Lung (tissue), 12 donors: ENCODE data around the gene CNTN5. TPM values are rescaled to one million over a fixed set of nuclear protein-coding genes. Genes with fewer than 3 reads are reported as not detected.

Source experiments
- ATAC-seq: fragments of 200-7000 bp; cut with Tn5 transposase; one replicate; pipeline ENCODE4 v1.9.1; 2020; ENCODE audit warnings: moderate number of reproducible peaks; ENCODE audit not compliant: insufficient read depth, low FRiP score
- DNase-seq, 3 donors: peaks; one replicate each; pipeline ENCODE4 v3.0.0-alpha.2; 2013 to 2017
- H3K27ac ChIP-seq, 2 donors: one replicate each; pipeline ENCODE4 v1.5.1; 2013; ENCODE audit warnings: mild to moderate bottlenecking in 2 of 2, moderate library complexity in 2 of 2, control low read depth in 1 of 2, inconsistent platforms in 1 of 2, low read depth in 1 of 2, low read length in 1 of 2
- H3K27me3 ChIP-seq, 3 donors: one replicate each; pipeline ENCODE4 v1.5.1; 2013; ENCODE audit warnings: low read length in 2 of 3; ENCODE audit not compliant: control insufficient read depth in 3 of 3, insufficient read depth in 3 of 3
- H3K36me3 ChIP-seq, 4 donors: one replicate each; pipeline ENCODE4 v1.5.1; 2013; ENCODE audit warnings: low read length in 4 of 4, mild to moderate bottlenecking in 1 of 4, moderate library complexity in 1 of 4; ENCODE audit not compliant: control insufficient read depth in 4 of 4, insufficient read depth in 4 of 4
- H3K4me1 ChIP-seq, 5 donors: one replicate each; pipeline ENCODE4 v1.5.1; 2013; ENCODE audit warnings: low read length in 5 of 5, mild to moderate bottlenecking in 2 of 5, moderate library complexity in 1 of 5; ENCODE audit not compliant: control insufficient read depth in 5 of 5, insufficient read depth in 5 of 5
- H3K4me3 ChIP-seq: one replicate; pipeline ENCODE4 v1.5.1; 2013; ENCODE audit warnings: mild to moderate bottlenecking, control low read depth, moderate library complexity
- H3K9ac ChIP-seq, 2 donors: one replicate each; pipeline ENCODE4 v1.5.1; 2013; ENCODE audit warnings: low read length in 2 of 2, control low read depth in 1 of 2; ENCODE audit not compliant: insufficient read depth in 1 of 2
- H3K9me3 ChIP-seq, 4 donors: one replicate each; pipeline ENCODE4 v1.5.1; 2013; ENCODE audit warnings: low read length in 3 of 4, mild to moderate bottlenecking in 1 of 4, moderate library complexity in 1 of 4; ENCODE audit not compliant: control insufficient read depth in 4 of 4, insufficient read depth in 3 of 4
- WGBS, 2 donors: extraction: QIAGEN DNeasy Blood & Tissue Kit; methylation state at CpG; one replicate each; pipeline ENCODE4 v1.1.7; 2013; 5-methylcytosine and 5-hydroxymethylcytosine counted together
- polyA plus RNA-seq, 2 donors: library from polyadenylated mRNA; stranded (reverse); fragments of 200-250 nt; gene quantifications; one replicate each; pipeline ENCODE4 v1.2.1, GENCODE V29; 2013
- total RNA-seq, 2 donors: library from RNA; depleted of rRNA in 1 of 2; stranded (reverse); fragments of >200 nt in 1 of 2; gene quantifications; one replicate each; pipeline ENCODE4 v1.2.1, GENCODE V29; 2014 to 2021
- TF ChIP-seq, protein P1 (sequence below): IDR thresholded peaks from 2 replicates; pipeline ENCODE4 v1.5.1; 2012; ENCODE audit warnings: mild to moderate bottlenecking; ENCODE audit errors: control extremely low read depth, extremely low read depth
- donor health status: control.
- donor health status: control.
- donor health status: Bipolar disorder and iron deficiency.
- donor health status: healthy.
- donor health status: DM: yes; HTN: yes; CAD: no.

Gene CNTN5
- total and polyA plus RNA-seq, 4 donors, result 0.10 to 0.80 (median 0.44) TPM

DNA sequence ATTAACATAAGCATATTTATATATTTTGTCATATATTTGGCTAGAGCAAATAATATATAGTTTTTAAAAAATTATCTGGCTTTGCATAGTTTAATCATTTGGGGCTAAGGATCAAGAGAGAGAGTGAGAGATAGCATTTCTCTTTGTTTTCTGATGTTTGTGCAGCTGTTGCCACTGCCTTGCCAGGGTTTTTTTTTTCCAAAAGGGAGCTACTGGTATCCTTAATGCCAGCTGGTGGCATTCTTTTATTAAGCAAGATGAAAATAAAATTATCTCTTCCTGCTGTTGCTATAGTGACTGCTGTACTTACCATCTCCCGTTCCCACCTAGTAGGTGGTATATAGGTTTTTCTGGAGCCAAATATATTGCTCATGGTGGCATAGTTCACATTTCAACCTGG, 873.1 kb downstream of the CNTN5 start:
- ATAC-seq (no peak), DNase-seq (no peak)
- Histone ChIP-seq H3K27ac (no peak overlapping the region), H3K27me3 (no peaks in the 10 kb centered on the region), H3K36me3 (no peaks in the 10 kb centered on the region), H3K4me1 (no peaks in the 10 kb centered on the region), H3K9me3 (peaks cover 0 to 12% (median 0%) of the 10 kb centered on the region in 4 donors), H3K9ac (no peak overlapping the region), H3K4me3 (no peak overlapping the region)
- TF ChIP-seq, protein P1, sequence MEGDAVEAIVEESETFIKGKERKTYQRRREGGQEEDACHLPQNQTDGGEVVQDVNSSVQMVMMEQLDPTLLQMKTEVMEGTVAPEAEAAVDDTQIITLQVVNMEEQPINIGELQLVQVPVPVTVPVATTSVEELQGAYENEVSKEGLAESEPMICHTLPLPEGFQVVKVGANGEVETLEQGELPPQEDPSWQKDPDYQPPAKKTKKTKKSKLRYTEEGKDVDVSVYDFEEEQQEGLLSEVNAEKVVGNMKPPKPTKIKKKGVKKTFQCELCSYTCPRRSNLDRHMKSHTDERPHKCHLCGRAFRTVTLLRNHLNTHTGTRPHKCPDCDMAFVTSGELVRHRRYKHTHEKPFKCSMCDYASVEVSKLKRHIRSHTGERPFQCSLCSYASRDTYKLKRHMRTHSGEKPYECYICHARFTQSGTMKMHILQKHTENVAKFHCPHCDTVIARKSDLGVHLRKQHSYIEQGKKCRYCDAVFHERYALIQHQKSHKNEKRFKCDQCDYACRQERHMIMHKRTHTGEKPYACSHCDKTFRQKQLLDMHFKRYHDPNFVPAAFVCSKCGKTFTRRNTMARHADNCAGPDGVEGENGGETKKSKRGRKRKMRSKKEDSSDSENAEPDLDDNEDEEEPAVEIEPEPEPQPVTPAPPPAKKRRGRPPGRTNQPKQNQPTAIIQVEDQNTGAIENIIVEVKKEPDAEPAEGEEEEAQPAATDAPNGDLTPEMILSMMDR, result no peak
- 71 to 83% methylated on average over 1 of the region's 1 CpG for WGBS, 2 donors

DNA sequence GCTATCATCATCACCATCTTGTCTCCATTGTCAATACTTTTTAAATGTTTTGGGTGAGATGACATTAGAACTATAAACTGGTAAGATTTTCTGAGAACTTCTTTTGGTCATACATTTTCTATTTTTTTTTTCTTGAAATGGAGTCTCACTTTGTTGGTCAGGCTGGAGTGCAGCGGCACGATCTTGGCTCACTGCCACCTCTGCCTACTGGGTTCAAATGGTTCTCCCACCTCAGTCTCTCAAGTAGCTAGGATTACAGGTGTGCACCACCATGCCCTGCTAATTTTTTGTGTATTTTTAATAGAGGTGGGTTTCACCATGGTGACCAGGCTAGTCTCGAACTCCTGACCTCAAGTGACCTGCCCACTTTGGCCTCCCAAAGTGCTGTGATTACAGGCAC, 880.4 kb downstream of the CNTN5 start:
- ATAC-seq (no peak), DNase-seq (no peak)
- no peak overlapping the region for H3K27ac ChIP-seq
- H3K9ac ChIP-seq, result no peak overlapping the region
- no peaks in the 10 kb centered on the region for H3K27me3 ChIP-seq
- no peaks in the 10 kb centered on the region for H3K4me1 ChIP-seq
- H3K9me3 ChIP-seq, result peaks cover 0 to 6% (median 3%) of the 10 kb centered on the region in 4 donors
- H3K36me3 ChIP-seq, result no peaks in the 10 kb centered on the region
- H3K4me3 ChIP-seq, result no peak overlapping the region
- TF ChIP-seq, protein P1, result no peak
- WGBS, 2 donors, result 81 to 89% methylated on average over 3 of the region's 3 CpGs

DNA sequence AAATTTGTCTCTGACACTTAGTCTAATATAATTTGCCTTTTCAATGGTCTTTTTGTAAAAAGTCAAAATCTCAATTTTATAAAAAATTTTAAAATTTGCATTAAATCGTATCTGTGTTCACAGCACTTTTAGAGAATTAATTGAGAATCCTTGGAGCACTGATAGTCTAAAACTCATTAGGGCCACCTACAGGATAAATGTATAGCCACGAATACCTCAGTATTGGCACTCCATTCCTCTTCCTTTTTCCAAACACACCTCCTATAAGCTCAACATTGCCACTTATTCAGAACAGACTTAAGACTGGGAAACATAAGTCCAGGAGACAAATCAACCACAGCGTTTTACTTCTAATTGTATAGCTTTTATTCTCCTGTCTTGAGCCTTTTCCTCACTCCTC, 890.4 kb downstream of the CNTN5 start:
- TF ChIP-seq, protein P1, result no peak
- H3K27me3 ChIP-seq, result no peaks in the 10 kb centered on the region
- H3K4me1 ChIP-seq, result no peaks in the 10 kb centered on the region
- no peaks in the 10 kb centered on the region for H3K9me3 ChIP-seq
- H3K36me3 ChIP-seq, result no peaks in the 10 kb centered on the region
- DNase-seq (no peak), ATAC-seq (no peak)
- H3K4me3 ChIP-seq, result no peak overlapping the region
- H3K27ac ChIP-seq, result no peak overlapping the region
- WGBS, 2 donors, result 39 to 43% methylated on average over 3 of the region's 3 CpGs
- no peak overlapping the region for H3K9ac ChIP-seq

DNA sequence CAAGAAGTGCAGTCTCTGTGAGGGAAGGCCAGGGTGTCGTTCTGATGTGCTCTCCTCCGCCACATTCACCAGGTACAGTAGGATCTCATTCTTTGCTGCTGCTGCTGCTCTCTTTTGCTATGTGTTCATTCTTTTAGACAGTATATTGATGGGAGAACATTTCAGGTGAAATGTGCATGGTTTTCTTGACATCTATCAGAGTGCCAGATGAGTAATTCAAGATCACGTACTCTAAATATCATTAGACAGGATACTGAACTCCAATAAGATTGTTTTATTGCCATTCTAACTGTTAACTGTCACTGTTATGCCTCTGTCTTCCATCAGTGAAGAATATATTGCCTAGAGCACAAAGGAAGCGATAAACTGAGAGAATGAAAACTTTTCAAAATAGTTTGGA, 895.3 kb downstream of the CNTN5 start:
- TF ChIP-seq, protein P1, result no peak
- 83% methylated on average over 4 of the region's 4 CpGs for WGBS, 2 donors
- ATAC-seq, result no peak

More for the DNA sequence above, 895.3 kb downstream of the CNTN5 start:
- Histone ChIP-seq H3K27ac (no peak overlapping the region), H3K4me1 (no peaks in the 10 kb centered on the region), H3K27me3 (no peaks in the 10 kb centered on the region), H3K9me3 (peaks cover 0 to 4% (median 1%) of the 10 kb centered on the region in 4 donors), H3K9ac (no peak overlapping the region), H3K4me3 (no peak overlapping the region), H3K36me3 (no peaks in the 10 kb centered on the region)
- DNase-seq, result no peak
